Activated B cell treated with CpG ODN at 0.5 μM for 24 hours (primary cell): ENCODE results near the gene CHD8. TPM values are rescaled to one million over a fixed set of nuclear protein-coding genes. Genes with fewer than 3 reads are reported as not detected.
"Not testable (repeated sequence)": the region's sequence is repeated elsewhere in the genome, so short reads cannot be mapped to it uniquely, and the experiment has no call there.

Source experiments
- ATAC-seq: fragments of 200-7000 bp; cut with Tn5 transposase; one replicate; pipeline ENCODE4 v1.10.0; 2021; ENCODE audit warnings: low read depth, mild to moderate bottlenecking, moderate library complexity
- CTCF ChIA-PET: fragments of 350-600 bp; sonication (Branson Sonifier 250); formaldehyde crosslinking; loops from one replicate; lab custom pipeline; 2021; ENCODE audit warnings: antibody characterized with exemption; lab: Charles Lee
- POLR2A ChIA-PET: fragments of 350-600 bp; sonication (Branson Sonifier 250); formaldehyde crosslinking; loops from one replicate; lab custom pipeline; 2021; ENCODE audit warnings: antibody characterized with exemption; lab: Charles Lee
- DNase-seq: peaks from one replicate; pipeline ENCODE4 v3.0.0; 2022
- H3K27ac Mint-ChIP-seq: one replicate; pipeline ENCODE4 v1.8.0; 2020; ENCODE audit warnings: mixed read lengths
- H3K27me3 Mint-ChIP-seq: one replicate; pipeline ENCODE4 v1.8.0; 2021; ENCODE audit warnings: mixed read lengths
- H3K36me3 Mint-ChIP-seq: one replicate; pipeline ENCODE4 v1.8.0; 2021; ENCODE audit warnings: low read depth, mixed read lengths
- H3K4me1 Mint-ChIP-seq: one replicate; pipeline ENCODE4 v1.8.0; 2021; ENCODE audit warnings: mixed read lengths
- H3K4me3 Mint-ChIP-seq: one replicate; pipeline ENCODE4 v1.8.0; 2020; ENCODE audit warnings: mild to moderate bottlenecking, mixed read lengths
- H3K9me3 Mint-ChIP-seq: one replicate; pipeline ENCODE4 v1.8.0; 2020; ENCODE audit warnings: mixed read lengths
- CTCF ChIP-seq: fragments of 200-600 bp; IDR thresholded peaks from one replicate; pipeline ENCODE4 v1.8.0; 2022; ENCODE audit warnings: antibody characterized with exemption, mild to moderate bottlenecking
- intact Hi-C: fragments of 100-400 bp; cut with micrococcal nuclease; formaldehyde crosslinking; loops from one replicate; pipeline ENCODE4 v1.15.1; 2024
- total RNA-seq: library from RNA; stranded (reverse); gene quantifications from 2 replicates; pipeline ENCODE4 v1.2.3, GENCODE V29; 2022

CHD8 gene
- total RNA-seq, 1 donor from 2014 or later: 133 TPM

GRCh38 chr14:21455592-21455911 is 371 bp downstream of the CHD8 start:
- H3K36me3 Mint-ChIP-seq: peaks cover 36% of the 10 kb centered on the region
- peaks cover 36% of the 10 kb centered on the region for H3K4me1 Mint-ChIP-seq
- H3K9me3 Mint-ChIP-seq: no peaks in the 10 kb centered on the region
- ChIA-PET CTCF (interaction anchor here (0.8 to 2.3 kb wide), 5 partner anchors 19 to 56 kb away, joined by 3 to 23 read pairs (median 4); partner anchors contain the start of gene METTL3), POLR2A (interaction anchor here (0.8 to 6.3 kb wide), 11 partner anchors 9 to 211 kb away, joined by 3 to 139 read pairs (median 6); partner anchors contain the start of genes METTL3, RAB2B, SUPT16H and TOX4)
- DNase-seq: no peak
- intact Hi-C loops: loop anchor here (10.0 kb wide), 1 partner anchor 1001 kb away; the partner anchor contains the start of genes APEX1 and OSGEP
- peak overlapping the region; percentile 99 for H3K27ac Mint-ChIP-seq
- H3K27me3 Mint-ChIP-seq: no peaks in the 10 kb centered on the region
- H3K4me3 Mint-ChIP-seq: peak overlapping the region; percentile 98
- TF ChIP-seq CTCF: no peak
- ATAC-seq: peak; percentile 5

GRCh38 chr14:21454843-21455544 is 929 bp downstream of the CHD8 start:
- Mint-ChIP-seq H3K4me3 (peak overlapping the region; percentile 98), H3K4me1 (peaks cover 40% of the 10 kb centered on the region), H3K36me3 (peaks cover 38% of the 10 kb centered on the region), H3K9me3 (no peaks in the 10 kb centered on the region), H3K27ac (peak overlapping the region; percentile 99), H3K27me3 (no peaks in the 10 kb centered on the region)
- CTCF ChIA-PET: interaction anchor here (2.3 kb wide), 1 partner anchor 18 kb away, joined by 23 read pairs; no protein-coding TSS in a partner anchor
- POLR2A ChIA-PET: interaction anchor here (1.3 to 6.3 kb wide), 3 partner anchors 18 to 211 kb away, joined by 3 to 139 read pairs (median 17); partner anchors contain the start of gene SUPT16H
- ATAC-seq (no peak), DNase-seq (no peak)
- TF ChIP-seq CTCF: no peak
- intact Hi-C loops: loop anchor here (10.0 kb wide), 1 partner anchor 1000 kb away; the partner anchor contains the start of genes APEX1 and OSGEP

GRCh38 chr14:21449899-21450216 is 6.1 kb downstream of the CHD8 start:
- ATAC-seq (no peak), DNase-seq (no peak)
- Mint-ChIP-seq H3K27me3 (no peaks in the 10 kb centered on the region), H3K4me3 (no peak overlapping the region), H3K36me3 (peaks cover 28% of the 10 kb centered on the region), H3K4me1 (peaks cover 46% of the 10 kb centered on the region), H3K9me3 (no peaks in the 10 kb centered on the region), H3K27ac (no peak overlapping the region)
- intact Hi-C loops: loop anchor here (10.0 kb wide), 1 partner anchor 995 kb away; the partner anchor contains the start of genes APEX1 and OSGEP
- TF ChIP-seq CTCF: no peak
- CTCF ChIA-PET: no interaction called here
- POLR2A ChIA-PET: interaction anchor here (2.2 kb wide), 1 partner anchor 13 kb away, joined by 8 read pairs; no protein-coding TSS in a partner anchor

GRCh38 chr14:21442657-21443056 is 13.3 kb downstream of the CHD8 start:
- H3K27ac Mint-ChIP-seq, H3K36me3 Mint-ChIP-seq, H3K27me3 Mint-ChIP-seq, H3K4me3 Mint-ChIP-seq, H3K9me3 Mint-ChIP-seq, ATAC-seq, CTCF ChIA-PET, POLR2A ChIA-PET, intact Hi-C loops, DNase-seq: not testable (repeated sequence)
- H3K4me1 Mint-ChIP-seq: peaks cover 33% of the 10 kb centered on the region

- ATAC-seq (no peak), DNase-seq (no peak)
- ChIA-PET CTCF (no interaction called here), POLR2A (no interaction called here)
- no peaks in the 10 kb centered on the region for H3K27me3 Mint-ChIP-seq
- H3K4me3 Mint-ChIP-seq: no peak overlapping the region
- H3K4me1 Mint-ChIP-seq: peaks cover 41% of the 10 kb centered on the region
- H3K36me3 Mint-ChIP-seq: peaks cover 8% of the 10 kb centered on the region
- intact Hi-C loops: no loop called here
- TF ChIP-seq CTCF: no peak
- no peak overlapping the region for H3K27ac Mint-ChIP-seq
- H3K9me3 Mint-ChIP-seq: no peaks in the 10 kb centered on the region
Measured at GRCh38 chr14:21440859-21441258, 15.1 kb downstream of the CHD8 start.
